HepG2 (cell line): ENCODE results near the gene LUZP2. TPM values are rescaled to one million over a fixed set of nuclear protein-coding genes. Genes with fewer than 3 reads are reported as not detected.

Experiments used
- ATAC-seq: fragments of 200-7000 bp; cut with Tn5 transposase; 3 replicates; pipeline ENCODE4 v1.9.1; 2020; ENCODE audit warnings: mild to moderate bottlenecking, moderate library complexity
- BruUV-seq: library from RNA; stranded (reverse); fragments of 400-500 nt; replicated peaks from 2 replicates; lab custom pipeline; 2021; lab: Mats Ljungman, UMichigan
- CTCF ChIA-PET: fragments of 300-600 bp; formaldehyde crosslinking; extraction: SDS; loops from one replicate; lab custom pipeline; 2021; ENCODE audit warnings: low total read pairs, inconsistent platforms, low intra/inter-chr PET ratio; lab: Yijun Ruan, JAX
- POLR2A ChIA-PET: fragments of 350-600 bp; sonication (Branson Sonifier 250); formaldehyde crosslinking; loops from one replicate; lab custom pipeline; 2020; ENCODE audit warnings: antibody characterized with exemption, inconsistent platforms; lab: Yijun Ruan, JAX
- DNase-seq: peaks from one replicate; pipeline ENCODE4 v3.0.0-alpha.2; 2015; ENCODE audit warnings: low spot score
- FAIRE-seq: peaks from 3 replicates; lab custom pipeline; 2011; peaks lifted over from hg19 to GRCh38; lab: Jason Lieb, UNC
- H2AFZ ChIP-seq: one replicate; pipeline ENCODE4 v1.6.1; 2011; ENCODE audit warnings: low read length, inconsistent platforms
- H3K27ac ChIP-seq: fragments of 300-600 bp; 3 replicates; pipeline ENCODE4 v1.8.0; 2011; ENCODE audit warnings: mixed run types, mild to moderate bottlenecking, mixed read lengths, low read length, inconsistent platforms; ENCODE audit not compliant: insufficient read depth; ENCODE audit errors: extremely low read length
- H3K27me3 ChIP-seq, 2 experiments: fragments of 200-600 bp in 1 of 2; 2 replicates in 1 of 2; 3 replicates in 1 of 2; pipeline versions ENCODE4 v1.6.0 to v1.8.0; 2011; ENCODE audit warnings: low read length in 2 of 2, mild to moderate bottlenecking in 2 of 2, moderate library complexity in 2 of 2, inconsistent platforms in 1 of 2; ENCODE audit not compliant: insufficient read depth in 2 of 2, control insufficient read depth in 1 of 2
- H3K36me3 ChIP-seq, 2 experiments: fragments of 200-600 bp in 1 of 2; replicated peaks in 1 of 2; 2 replicates in 1 of 2; 3 replicates in 1 of 2; pipeline versions ENCODE4 v1.5.1 to v1.8.0; 2011; ENCODE audit warnings: low read length in 2 of 2, inconsistent platforms in 1 of 2; ENCODE audit not compliant: insufficient read depth in 2 of 2, control insufficient read depth in 1 of 2
- H3K4me1 ChIP-seq: 2 replicates; pipeline ENCODE4 v1.5.1; 2012; ENCODE audit warnings: low read length, inconsistent platforms; ENCODE audit not compliant: insufficient read depth
- H3K4me2 ChIP-seq: 2 replicates; pipeline ENCODE4 v1.6.0; 2011; ENCODE audit warnings: low read depth, low read length, inconsistent platforms
- H3K4me3 ChIP-seq, 3 experiments: fragments of 200-600 bp in 1 of 3; sonication (generic), shearing (Covaris generic) in 1 of 3; replicated peaks in 1 of 3; 2 replicates each; pipeline ENCODE4 v1.5.1; 2011 to 2016; ENCODE audit warnings: low read length in 3 of 3, inconsistent platforms in 2 of 3, low read depth in 2 of 3, mild to moderate bottlenecking in 2 of 3, control low read depth in 1 of 3, mixed read lengths in 1 of 3; ENCODE audit not compliant: insufficient read depth in 1 of 3
- H3K79me2 ChIP-seq: one replicate; pipeline ENCODE4 v1.6.1; 2011; ENCODE audit warnings: low read length, inconsistent platforms; ENCODE audit not compliant: insufficient read depth
- H3K9ac ChIP-seq: 2 replicates; pipeline ENCODE4 v1.6.0; 2011; ENCODE audit warnings: mild to moderate bottlenecking, low read depth, low read length, inconsistent platforms; ENCODE audit not compliant: insufficient read depth
- H3K9me3 ChIP-seq: 2 replicates; pipeline ENCODE4 v1.5.1; 2012; ENCODE audit warnings: mild to moderate bottlenecking, low read length
- H4K20me1 ChIP-seq: 2 replicates; pipeline ENCODE4 v1.6.0; 2011; ENCODE audit warnings: inconsistent platforms, mild to moderate bottlenecking, low read length, moderate library complexity; ENCODE audit not compliant: insufficient read depth
- KAT2B ChIP-seq: fragments of 150-350 bp; IDR thresholded peaks from 2 replicates; pipeline ENCODE4 v1.6.1; 2014; ENCODE audit warnings: low read depth, low read length, borderline replicate concordance
- KAT8 ChIP-seq: IDR thresholded peaks from 2 replicates; pipeline ENCODE4 v1.6.1; 2016; ENCODE audit warnings: missing genetic modification reagents, missing compliant biosample characterization
- MTA1 ChIP-seq: sonication (generic); formaldehyde crosslinking; IDR thresholded peaks from 2 replicates; pipeline ENCODE4 v1.4.0; 2020; ENCODE audit warnings: missing genetic modification reagents, mild to moderate bottlenecking, borderline replicate concordance
- RXRA ChIP-seq: sonication (generic); formaldehyde crosslinking; IDR thresholded peaks from 2 replicates; pipeline ENCODE4 v1.5.1; 2020; ENCODE audit warnings: missing genetic modification reagents
- TAF15 ChIP-seq: fragments of 200-400 bp; formaldehyde crosslinking; IDR thresholded peaks from one replicate; pipeline ENCODE4 v1.6.1; 2018; ENCODE audit warnings: mild to moderate bottlenecking, low read depth, low read length; ENCODE audit not compliant: poor library complexity, severe bottlenecking
- WGBS: methylation state at CpG from one replicate; pipeline ENCODE4 v1.1.6; 2017; ENCODE audit warnings: low lambda C conversion rate; 5-methylcytosine and 5-hydroxymethylcytosine counted together
- in situ Hi-C: cut with HindIII; loops from 2 replicates; pipeline ENCODE4 v1.10.0; 2017; ENCODE audit warnings: low pct_unique_long_range_greater_than_20kb; ENCODE audit not compliant: extremely low pct_ligation_motif_present
- intact Hi-C: fragments of 100-400 bp; cut with micrococcal nuclease; formaldehyde crosslinking; loops from one replicate; pipeline ENCODE4 v1.10.0; 2022; ENCODE audit not compliant: unreplicated experiment
- polyA plus RNA-seq, 8 experiments: library from polyadenylated mRNA; depleted of rRNA in 3 of 8; stranded (reverse) in 7 of 8; unstranded in 1 of 8; fragments of >200 nt; fragmentation: Illumina TruSeq in 4 of 8; extraction: Trizol in 4 of 8; gene quantifications; 2 replicates each; pipeline versions ENCODE4 v1.2.1 to v1.2.3, GENCODE V29; 2011 to 2016; ENCODE audit warnings: low read depth in 4 of 8, missing spikeins in 1 of 8, mixed read lengths in 1 of 8; ENCODE audit not compliant: insufficient read depth in 1 of 8
- total RNA-seq, 5 experiments: library from RNA; depleted of rRNA; stranded (reverse); fragments of >200 nt; fragmentation: Illumina TruSeq; extraction: Trizol; gene quantifications; 2 replicates each; pipeline ENCODE4 v1.2.3, GENCODE V29; 2016; ENCODE audit warnings: low read depth in 1 of 5
- TF ChIP-seq, protein P1 (sequence below): sonication (generic); formaldehyde crosslinking; IDR thresholded peaks from 2 replicates; pipeline ENCODE4 v1.8.1; 2023; ENCODE audit warnings: mild to moderate bottlenecking, inconsistent platforms, moderate library complexity, missing genetic modification reagents, borderline replicate concordance
- TF ChIP-seq, protein P2 (sequence below), 2 experiments: fragments of 450-650 bp in 1 of 2; sonication (generic) in 1 of 2; formaldehyde crosslinking in 1 of 2; IDR thresholded peaks; 2 replicates each; pipeline versions ENCODE4 v1.6.1 to v1.8.0; 2016 to 2022; ENCODE audit warnings: antibody characterized with exemption in 1 of 2, mild to moderate bottlenecking in 1 of 2, missing genetic modification reagents in 1 of 2
- TF ChIP-seq, protein P3 (sequence below): sonication (generic); formaldehyde crosslinking; IDR thresholded peaks from 2 replicates; pipeline ENCODE4 v1.4.0; 2020; ENCODE audit warnings: missing genetic modification reagents

LUZP2 gene
- total and polyA plus RNA-seq, 2 of the 13 experiments (the other 11 are each of a cell fraction or from before 2014, with no cell fraction given) = not detected

DNA sequence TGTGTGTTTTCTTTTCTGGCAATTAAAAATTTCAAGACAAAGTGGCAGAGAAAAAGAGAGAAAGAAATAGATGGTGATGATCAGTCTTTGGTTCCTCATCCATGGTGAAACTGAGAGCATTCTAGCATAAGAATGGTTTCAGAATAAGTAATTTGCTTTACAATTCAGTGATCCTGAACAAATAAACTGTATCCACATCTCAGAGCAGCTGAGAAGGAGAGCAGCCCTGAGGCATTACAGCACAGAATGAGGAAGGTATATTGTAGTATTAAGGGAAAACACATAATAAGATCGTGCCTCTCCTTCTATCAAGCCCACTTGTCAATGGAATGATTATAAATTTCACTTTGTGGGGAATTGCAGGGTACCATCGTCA, 17.4 kb downstream of the LUZP2 start:
- 0% methylated on average over 2 of the region's 2 CpGs for WGBS
- Histone ChIP-seq H3K36me3 (no peaks in the 10 kb centered on the region), H3K4me2 (no peak overlapping the region), H3K4me1 (no peaks in the 10 kb centered on the region), H3K4me3 (no peak overlapping the region), H2AFZ (no peak overlapping the region), H4K20me1 (no peaks in the 10 kb centered on the region), H3K27ac (no peak overlapping the region), H3K9ac (no peak overlapping the region), H3K9me3 (no peaks in the 10 kb centered on the region), H3K27me3 (no peaks in the 10 kb centered on the region), H3K79me2 (no peaks in the 10 kb centered on the region)
- ChIA-PET CTCF (no interaction called here), POLR2A (no interaction called here)
- BruUV-seq = no TSS peak
- FAIRE-seq (no peak), DNase-seq (no peak), ATAC-seq (no peak)
- in situ Hi-C loops = no loop called here
- intact Hi-C loops = no loop called here
- no peak for TF ChIP-seq KAT2B
- TF ChIP-seq, protein P1, sequence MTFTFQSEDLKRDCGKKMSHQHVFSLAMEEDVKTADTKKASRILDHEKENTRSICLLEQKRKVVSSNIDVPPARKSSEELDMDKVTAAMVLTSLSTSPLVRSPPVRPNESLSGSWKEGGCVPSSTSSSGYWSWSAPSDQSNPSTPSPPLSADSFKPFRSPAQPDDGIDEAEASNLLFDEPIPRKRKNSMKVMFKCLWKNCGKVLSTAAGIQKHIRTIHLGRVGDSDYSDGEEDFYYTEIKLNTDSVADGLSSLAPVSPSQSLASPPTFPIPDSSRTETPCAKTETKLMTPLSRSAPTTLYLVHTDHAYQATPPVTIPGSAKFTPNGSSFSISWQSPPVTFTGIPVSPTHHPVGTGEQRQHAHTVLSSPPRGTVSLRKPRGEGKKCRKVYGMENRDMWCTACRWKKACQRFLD (CRISPR knock-in tag) = no peak
- TF ChIP-seq, protein P2, sequence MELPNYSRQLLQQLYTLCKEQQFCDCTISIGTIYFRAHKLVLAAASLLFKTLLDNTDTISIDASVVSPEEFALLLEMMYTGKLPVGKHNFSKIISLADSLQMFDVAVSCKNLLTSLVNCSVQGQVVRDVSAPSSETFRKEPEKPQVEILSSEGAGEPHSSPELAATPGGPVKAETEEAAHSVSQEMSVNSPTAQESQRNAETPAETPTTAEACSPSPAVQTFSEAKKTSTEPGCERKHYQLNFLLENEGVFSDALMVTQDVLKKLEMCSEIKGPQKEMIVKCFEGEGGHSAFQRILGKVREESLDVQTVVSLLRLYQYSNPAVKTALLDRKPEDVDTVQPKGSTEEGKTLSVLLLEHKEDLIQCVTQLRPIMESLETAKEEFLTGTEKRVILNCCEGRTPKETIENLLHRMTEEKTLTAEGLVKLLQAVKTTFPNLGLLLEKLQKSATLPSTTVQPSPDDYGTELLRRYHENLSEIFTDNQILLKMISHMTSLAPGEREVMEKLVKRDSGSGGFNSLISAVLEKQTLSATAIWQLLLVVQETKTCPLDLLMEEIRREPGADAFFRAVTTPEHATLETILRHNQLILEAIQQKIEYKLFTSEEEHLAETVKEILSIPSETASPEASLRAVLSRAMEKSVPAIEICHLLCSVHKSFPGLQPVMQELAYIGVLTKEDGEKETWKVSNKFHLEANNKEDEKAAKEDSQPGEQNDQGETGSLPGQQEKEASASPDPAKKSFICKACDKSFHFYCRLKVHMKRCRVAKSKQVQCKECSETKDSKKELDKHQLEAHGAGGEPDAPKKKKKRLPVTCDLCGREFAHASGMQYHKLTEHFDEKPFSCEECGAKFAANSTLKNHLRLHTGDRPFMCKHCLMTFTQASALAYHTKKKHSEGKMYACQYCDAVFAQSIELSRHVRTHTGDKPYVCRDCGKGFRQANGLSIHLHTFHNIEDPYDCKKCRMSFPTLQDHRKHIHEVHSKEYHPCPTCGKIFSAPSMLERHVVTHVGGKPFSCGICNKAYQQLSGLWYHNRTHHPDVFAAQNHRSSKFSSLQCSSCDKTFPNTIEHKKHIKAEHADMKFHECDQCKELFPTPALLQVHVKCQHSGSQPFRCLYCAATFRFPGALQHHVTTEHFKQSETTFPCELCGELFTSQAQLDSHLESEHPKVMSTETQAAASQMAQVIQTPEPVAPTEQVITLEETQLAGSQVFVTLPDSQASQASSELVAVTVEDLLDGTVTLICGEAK (IDR thresholded peaks at IDR 0.05) = no peak
- TF ChIP-seq, protein P2 (CRISPR knock-in tag; IDR thresholded peaks at IDR 0.05) = no peak
- no peak for TF ChIP-seq TAF15
- TF ChIP-seq, protein P3, sequence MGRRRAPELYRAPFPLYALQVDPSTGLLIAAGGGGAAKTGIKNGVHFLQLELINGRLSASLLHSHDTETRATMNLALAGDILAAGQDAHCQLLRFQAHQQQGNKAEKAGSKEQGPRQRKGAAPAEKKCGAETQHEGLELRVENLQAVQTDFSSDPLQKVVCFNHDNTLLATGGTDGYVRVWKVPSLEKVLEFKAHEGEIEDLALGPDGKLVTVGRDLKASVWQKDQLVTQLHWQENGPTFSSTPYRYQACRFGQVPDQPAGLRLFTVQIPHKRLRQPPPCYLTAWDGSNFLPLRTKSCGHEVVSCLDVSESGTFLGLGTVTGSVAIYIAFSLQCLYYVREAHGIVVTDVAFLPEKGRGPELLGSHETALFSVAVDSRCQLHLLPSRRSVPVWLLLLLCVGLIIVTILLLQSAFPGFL = no peak
- TF ChIP-seq KAT8 (CRISPR knock-in tag) = no peak
- no peak for TF ChIP-seq RXRA
- no peak for TF ChIP-seq MTA1 (CRISPR knock-in tag)
